NCI-H146 (cell line): ENCODE results near the gene B4GALT3.

Source experiments
- DNase-seq: peaks from one replicate; lab custom pipeline; 2025; lab: John Stamatoyannopoulos, UW

Gene B4GALT3

DNA sequence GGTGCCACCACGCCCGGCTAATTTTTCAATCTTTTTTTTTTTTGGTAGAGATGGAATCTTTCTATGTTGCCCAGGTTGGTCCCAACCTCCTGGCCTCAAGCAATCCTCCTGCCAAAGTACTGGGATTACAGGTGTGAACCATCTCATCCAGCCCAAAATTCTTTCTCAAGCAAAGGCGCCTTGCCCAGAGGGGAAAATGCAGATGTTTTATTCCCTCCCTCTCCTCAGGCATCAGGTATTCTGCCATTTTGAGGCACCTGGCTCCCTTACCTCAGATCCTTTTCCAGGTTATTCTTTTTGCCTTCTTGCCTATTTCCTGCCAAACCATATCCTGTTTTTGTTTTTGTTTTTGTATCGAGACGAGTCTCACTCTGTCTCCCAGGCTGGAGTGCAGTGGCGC lies 11.1 kb upstream of the B4GALT3 start:
- DNase-seq = no peak

DNA sequence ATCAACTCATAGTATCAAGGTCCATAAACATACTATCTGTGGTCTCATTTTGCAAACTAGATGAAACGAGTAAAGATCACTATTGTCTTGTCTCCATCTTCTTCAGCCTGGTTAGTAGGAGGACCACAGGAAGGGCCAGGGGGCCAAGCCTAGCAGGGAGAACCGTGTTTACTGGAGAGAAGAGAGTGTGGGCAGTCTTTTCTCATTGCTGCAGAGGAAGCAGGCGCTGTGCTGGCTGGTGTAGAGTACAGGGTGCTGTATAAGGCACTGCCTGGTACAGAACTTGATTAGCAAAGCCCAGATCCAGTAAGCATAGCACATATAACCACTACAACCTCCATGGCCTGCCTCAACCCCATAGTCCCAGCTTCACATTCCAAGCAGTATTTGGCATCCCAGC lies 10.0 kb upstream of the B4GALT3 start:
- no peak for DNase-seq

DNA sequence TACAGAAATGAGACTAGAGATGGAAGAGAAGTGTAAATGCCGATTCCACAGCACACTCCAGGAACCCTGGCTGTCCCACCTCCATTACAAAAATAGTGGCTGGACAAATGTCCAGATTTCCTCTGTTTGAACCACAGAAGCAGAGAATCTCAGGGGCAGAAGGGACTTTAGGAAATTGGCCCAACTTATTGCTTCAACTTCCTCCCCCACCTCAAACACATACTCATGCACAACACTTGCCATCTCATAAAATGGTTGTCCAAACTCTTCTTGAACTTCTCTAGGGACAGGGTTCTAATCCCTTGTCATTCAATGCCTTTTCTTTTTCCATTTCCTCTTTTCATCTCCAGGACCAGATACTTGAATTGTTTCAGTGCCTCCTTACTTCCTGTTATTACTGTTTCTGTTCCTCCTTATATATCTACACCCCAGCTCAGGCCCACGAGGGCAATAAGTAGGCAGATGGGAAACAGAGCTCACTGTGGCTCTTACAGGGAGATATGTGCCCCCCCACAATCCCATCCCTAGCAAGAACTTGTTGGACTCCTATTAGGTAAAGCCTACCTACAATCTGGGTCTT lies 8.5 kb upstream of the B4GALT3 start:
- DNase-seq = no peak

DNA sequence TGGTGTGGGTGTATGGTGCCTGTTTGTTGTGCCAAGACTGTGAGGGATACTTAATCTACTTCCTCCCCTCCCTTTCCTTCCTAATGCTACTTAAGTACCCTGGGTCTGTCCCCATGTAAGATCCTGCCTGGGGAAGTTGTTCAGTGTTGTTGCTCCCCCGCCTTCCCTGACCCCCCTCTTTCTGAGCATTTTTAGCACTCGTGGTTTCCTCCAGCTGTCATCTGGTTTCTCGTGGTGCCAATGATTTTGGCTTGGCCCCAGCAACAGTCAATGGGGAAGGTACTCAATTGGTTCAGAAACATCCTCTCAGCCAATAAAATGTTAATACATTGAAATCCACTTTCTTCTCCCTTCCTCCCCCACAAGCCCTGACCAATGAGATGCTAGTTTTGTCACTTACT lies 8.0 kb upstream of the B4GALT3 start:
- no peak for DNase-seq

DNA sequence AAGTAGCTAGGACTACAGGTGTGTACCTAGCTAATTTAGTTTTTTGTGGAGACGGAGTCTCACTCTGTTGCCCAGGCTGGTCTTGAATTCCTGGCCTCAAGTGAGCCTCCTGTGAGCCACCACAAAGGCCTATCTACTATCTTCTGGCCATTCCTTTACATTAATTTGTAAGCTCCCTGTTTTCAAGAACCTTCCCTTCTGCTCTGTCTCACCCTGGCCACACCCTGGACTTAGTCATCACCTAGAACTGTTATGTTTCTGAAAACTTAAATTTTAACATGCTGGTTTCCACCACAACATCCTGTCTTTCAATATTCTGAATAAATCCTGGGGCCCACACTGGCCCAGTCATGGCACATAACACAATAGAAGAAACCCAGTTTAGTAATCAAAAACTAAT lies 4.9 kb upstream of the B4GALT3 start:
- no peak for DNase-seq

DNA sequence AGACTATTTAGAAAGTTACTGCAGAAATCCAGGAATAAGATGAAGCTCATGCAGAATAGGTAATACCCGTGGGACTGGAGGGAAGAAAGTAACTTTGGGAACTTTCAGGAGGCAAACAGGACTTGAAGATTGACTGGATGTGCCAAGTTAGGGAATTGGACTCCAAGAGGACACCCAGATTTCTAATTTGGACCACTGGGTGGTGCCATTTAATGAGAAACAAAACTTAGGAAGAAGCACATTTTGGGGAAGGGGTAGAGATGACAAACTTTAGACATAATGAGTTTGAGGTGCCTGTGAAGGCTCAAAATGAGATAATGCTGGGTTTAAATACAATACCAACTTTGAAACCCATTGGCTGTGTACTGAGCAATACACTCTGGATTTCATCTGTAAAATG lies 3.3 kb upstream of the B4GALT3 start:
- no peak for DNase-seq

DNA sequence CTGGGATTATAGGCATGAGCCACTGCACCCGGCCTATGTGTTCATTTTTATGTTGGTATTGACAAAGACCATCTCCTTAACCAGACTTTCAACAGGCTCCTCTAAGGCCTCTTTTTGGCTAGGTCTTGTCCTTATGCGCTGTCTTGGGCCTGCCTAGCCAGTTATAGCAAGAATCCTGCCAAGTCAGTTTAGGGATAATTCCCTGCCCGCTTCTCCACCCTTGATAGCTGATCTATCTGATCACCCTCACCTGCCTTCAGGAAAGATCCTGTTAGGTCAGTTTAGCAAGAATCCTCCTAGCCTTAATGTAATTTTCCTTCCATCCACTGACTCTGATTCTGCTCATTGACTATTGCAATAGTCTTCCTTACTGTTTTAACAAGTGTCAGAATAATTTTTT lies 2.4 kb upstream of the B4GALT3 start:
- DNase-seq = no peak

DNA sequence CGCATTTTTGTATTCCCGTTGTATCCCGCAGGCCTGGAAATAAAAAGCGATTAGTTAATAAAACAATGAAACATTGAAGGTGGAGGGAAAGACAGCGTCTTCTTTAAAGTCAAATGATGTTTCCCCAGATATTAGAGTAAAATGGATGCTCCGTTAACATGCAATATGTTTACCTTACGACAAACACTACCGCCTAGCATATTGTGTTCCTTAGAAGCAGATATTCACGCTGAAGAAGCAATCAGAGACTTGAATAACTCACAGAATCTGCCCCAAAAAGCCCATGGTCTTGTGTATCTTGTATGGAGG lies 583 bp upstream of the B4GALT3 start:
- DNase-seq = no peak

DNA sequence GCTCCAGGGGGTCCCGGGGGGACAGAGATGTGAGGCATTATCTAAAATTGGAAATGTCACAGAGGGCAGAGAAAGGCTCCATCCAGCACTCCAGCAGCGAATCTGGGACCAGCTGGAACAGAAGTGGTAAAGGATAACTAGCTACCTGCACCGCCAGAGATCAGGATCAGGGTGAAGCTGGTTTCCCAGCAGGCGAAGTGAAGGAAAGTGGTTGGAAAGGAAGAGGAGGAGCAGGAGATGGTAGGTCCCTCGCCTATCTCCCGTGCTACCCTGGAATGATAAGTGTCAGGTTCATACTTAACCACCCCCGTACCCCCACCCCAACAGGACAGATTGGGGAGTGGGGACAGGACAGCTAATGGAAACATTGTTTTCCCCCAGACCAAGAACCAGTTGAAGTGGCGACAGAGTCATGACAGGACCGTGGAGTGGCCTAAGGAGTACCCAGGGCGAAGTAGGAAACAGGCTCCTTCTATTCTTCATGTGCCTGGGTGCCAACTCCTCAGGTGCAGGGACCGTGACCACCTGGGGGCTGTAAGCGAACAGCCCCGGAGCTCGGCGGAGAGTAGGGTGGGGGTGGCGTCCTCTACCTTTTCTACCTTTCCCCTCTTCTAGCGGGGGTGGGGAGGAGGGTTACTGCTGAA lies 717 bp downstream of the B4GALT3 start:
- no peak for DNase-seq

DNA sequence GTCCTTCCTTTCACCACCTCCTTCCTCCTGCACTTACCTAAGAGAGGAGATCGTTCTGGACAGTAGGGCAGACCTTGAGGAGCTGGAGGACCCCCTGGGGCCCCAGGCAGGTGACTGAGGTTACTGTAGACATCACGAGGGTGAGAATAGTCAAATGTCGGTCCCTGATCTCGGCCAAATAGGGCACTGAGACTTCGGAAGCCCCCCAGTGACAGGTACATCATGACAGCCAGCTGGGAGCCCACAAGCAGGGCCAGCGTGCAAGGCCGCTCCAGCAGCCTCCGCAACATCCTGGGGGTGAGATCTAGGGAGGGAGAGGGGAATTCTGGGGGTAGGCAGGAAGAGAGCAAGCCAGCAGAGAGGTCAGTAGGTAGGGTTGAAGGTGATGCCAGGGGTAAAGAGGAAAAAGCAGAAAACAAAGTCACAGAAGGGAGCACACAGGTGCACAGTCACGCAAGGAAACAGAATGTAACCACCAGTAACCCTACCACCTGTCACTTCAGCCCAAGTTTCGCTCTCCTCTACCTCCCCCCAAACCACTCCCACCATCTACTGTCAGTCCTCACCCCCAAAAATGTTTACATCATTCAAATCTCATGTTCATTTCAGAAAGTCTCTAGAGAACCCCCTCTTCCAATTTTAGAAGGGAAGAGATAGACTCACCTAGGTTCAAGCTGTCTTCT lies 1.4 kb downstream of the B4GALT3 start:
- no peak for DNase-seq

DNA sequence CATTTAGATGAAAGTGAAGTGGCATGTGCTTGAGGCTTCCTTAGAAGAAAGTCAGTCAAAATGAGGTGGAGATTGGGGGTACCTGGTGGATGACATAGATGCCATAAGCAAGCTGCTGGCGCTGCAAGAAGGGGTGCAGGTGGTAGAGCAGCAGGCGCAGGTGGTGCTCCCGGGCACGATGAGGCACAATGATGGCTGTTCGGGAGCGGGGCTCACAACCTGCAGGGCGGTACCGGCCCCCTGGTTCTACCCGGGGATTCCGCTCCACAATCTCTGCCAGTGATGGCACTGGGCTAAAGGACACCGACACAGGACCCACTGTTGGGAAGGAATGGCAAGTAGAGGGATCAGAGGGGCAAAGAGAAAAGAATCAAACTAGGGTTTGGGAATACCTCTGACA lies 2.4 kb downstream of the B4GALT3 start:
- DNase-seq = no peak

DNA sequence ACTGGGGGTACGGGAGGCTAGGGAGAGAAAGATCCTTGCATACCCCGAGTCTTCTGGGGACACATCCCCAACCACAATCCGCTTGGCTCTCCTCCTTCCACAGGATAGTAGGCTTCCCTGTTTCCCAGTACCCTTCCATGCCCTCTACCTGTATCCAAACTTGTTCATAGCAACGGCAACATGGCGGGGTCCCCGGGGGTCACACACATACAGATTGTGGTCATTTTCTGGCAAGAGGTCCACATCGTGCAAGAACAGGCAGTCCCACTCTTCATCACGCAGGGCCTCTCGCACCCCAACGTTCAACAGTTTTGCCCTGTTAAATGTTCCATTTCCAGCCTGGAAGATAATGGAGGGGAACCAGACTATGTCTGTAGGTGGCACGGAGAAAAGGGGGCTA lies 3.6 kb downstream of the B4GALT3 start:
- DNase-seq = no peak

DNA sequence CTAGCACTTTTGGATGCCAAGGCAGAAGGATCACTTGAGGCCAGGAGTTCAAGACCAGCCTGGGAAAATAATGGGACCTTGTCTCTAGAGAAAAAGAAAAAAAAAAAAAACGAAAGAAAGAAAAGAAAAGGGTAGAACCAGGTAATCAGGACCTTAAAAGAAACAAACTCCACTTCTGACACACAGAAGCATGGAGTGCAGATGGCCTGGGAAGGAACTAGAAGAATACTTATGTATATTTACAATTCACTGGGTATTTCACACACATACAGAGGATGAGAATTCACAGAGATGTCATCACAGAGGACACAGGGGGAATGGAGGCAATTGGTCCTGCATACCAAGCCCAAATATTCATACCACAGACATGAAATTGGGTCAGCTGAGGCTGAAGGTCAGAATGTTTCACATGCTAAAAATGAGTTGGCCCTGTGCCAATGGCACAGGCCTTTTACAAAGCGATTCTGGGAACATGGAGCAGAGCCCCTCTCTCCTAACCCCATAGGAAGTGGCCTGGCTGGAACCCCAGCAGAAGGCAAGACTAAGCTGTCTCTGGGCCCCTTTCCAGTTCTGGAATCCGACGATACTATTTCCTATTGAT lies 4.4 kb downstream of the B4GALT3 start:
- DNase-seq = no peak

DNA sequence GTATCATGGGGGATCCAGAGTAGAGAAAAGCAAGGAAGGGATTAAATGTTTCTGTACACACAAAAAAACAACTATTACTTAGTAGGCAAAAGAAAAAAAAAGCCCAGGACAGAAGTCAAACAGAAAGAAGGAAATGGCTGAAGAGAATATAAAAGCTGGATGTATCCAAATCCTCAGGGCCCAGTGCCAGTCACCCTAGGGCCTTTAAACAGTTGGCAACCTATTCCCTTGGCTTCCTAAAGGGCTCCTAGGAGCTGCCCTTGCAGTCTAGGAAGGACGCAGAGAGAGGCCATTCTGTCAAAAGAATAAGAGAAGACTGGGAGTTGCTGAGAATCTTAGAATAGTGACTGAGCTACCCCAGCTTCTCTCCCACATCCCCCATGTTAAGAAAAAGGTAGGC lies 5.0 kb downstream of the B4GALT3 start:
- no peak for DNase-seq

DNA sequence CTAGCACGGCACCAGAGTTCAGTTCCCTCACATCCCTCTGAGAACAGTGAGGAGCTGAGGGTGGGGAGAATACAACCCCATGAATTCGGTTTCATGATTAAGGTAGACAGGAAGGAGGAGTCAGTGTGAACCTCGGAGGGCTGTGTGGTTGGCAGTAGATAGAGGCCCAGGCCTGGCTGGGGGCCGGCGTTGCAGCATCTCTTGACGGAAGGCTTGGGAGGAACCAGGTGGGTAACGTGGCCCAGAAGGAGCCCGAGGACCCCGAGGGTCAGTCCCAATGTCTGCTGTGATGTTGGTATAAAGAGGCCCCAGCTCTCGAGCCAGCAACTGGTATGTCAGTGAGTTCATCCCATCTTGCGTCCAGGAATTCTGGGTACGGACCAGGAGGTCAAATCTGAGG lies 5.6 kb downstream of the B4GALT3 start:
- DNase-seq = no peak

DNA sequence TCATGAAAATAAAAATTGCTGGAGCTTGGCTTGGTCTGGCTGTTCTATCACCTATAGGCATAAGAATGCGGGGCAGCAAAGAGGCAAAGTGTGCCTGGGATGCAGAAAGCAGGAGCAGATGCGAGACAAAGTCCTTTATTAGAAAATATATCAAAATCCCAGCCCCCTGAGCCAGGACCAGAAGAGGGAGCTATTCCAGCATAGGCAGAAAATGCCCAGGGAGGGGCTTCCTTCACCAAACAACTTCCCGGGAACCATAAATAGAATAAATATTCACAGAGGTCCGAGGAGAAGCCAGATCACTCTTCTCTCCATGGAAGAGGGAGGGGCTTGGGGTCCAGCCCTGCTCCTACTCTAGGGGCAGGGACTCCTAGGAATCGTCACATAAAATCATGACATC lies 6.1 kb downstream of the B4GALT3 start:
- no peak for DNase-seq

DNA sequence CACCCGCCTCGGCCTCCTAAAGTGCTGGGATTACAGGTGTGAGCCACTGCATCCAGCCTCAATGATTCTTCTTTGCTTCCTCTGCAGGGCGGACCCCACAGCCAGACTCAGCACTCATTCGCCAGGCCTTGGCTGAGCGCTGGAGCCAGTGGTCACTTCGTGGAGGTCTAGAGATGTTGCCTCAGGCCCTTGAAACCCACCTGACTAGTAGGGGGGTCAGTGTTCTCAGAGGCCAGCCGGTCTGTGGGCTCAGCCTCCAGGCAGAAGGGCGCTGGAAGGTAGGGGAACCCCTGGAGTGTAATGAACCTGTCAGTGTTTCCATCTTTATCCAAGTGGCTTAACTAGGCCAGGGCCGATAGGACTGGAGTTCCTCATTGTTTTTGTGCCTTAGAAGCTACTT lies 8.4 kb downstream of the B4GALT3 start:
- DNase-seq = no peak

DNA sequence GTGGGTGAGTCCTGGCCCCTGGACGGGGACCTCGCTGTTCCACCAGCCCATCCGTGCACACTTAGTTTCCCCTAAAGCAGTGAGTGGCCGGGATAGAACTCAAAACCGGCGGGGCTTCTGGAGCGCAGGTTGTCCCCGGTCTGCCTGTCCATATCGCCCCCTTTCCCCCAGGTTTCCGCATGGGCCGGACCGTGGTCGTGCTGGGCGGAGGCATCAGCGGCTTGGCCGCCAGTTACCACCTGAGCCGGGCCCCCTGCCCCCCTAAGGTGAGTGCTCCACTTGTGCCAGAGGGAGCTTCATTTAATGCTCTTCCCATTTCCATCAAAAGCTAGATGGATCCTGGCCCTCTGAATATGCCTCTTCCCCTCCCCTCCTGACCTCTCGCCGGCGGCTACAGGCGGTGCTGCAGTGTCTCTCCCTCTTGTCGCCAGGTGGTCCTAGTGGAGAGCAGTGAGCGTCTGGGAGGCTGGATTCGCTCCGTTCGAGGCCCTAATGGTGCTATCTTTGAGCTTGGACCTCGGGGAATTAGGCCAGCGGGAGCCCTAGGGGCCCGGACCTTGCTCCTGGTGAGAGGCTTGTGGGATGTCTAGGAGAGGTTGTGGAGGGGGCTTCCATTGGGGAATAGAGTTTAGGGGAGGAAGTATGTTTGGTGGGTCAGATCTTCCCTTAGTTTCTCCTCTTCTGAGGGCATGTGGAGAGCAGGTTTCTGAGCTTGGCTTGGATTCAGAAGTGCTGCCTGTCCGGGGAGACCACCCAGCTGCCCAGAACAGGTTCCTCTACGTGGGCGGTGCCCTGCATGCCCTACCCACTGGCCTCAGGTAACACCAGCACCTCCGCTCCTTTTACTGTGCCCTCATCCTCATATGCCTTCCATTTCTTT lies 10.4 kb downstream of the B4GALT3 start:
- peak; percentile 52 for DNase-seq

DNA sequence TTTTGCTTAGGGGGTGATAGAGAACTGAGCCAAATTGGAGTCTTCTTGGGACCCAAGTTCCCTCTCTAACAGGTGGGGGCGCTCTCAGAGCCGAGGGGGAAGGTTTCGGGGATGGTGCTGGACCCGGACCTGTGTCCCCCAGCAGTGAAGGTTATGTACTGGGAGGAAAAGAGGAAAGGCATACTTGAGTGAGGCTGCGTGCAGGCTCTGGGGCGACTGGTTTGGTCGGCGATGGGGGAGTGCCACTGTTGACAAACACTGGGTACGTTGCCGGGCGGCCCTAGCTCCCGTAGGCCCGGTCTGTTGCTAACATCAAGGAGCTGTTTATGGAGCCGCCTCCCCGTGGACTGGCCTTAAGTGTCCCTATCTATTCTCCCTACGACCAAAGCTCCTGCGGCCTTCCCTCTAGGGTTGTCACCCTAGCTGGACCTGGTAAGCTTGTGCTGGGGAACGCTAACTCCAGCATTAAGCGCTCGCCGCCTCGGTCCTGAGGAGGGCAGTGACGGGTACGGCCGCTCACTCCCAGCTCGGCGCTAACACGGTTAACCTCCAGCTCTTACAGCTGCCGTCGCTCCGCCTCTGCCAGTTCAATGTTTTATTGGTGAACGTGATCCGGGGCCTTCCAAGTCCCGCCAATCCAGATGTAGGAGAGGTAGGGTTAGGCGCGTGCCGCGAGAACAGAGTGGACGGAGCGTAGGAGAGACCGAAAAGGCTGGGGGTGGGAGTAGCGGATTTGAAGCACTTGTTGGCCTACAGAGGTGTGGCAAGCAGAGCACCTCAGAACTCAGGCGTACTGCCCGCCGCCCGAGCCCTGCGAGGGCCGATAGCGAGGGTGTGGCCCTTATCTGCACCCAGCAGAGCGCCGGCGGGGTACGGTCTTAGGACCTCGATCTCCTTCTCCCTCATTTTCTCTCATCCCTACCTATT lies 11.3 kb downstream of the B4GALT3 start, which contains the start of gene PPOX:
Gene PPOX (plus strand): TSS at position 685 of the 927 bp plus-strand sequence. CDS start 422 bp downstream, outside the sequence.
- peak; percentile 97 for DNase-seq

DNA sequence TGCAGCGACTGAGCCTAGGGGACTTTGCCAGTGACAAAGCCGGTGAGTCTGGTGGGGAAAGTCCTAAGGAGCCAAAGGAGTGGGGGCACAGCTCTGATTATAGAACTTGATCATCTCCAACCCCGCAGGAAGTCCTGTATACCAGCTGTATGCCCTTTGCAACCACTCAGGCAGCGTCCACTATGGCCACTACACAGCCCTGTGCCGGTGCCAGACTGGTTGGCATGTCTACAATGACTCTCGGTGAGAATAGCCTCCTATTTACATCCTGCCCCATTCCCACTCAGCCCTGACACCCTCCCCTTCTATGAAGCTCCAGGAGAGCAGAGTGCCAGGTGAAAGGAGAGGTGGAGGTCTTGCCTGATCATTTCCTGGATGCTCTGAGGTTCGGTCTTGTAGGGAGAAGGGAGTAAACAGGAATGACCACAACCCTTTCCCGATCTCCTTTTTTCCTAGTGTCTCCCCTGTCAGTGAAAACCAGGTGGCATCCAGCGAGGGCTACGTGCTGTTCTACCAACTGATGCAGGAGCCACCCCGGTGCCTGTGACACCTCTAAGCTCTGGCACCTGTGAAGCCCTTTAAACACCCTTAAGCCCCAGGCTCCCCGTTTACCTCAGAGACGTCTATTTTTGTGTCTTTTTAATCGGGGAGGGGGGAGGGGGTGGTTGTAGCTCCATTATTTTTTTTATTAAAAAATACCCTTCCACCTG lies 12.3 kb downstream of the B4GALT3 start:
- no peak for DNase-seq

DNA sequence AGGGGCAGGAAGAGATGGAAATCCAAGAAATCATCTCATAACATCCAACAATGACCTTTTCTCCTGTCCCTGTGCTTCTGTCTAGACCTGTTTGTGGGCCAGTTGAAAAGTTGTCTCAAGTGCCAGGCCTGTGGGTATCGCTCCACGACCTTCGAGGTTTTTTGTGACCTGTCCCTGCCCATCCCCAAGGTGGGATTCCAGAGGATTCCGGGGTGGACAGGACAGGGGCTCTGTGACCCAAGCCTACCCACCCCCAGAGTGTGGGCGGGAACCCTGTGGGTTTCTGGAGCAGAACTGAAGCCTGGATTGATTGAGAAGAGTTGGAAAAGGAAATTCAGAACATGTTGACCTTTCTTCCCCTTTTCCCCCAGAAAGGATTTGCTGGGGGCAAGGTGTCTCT lies 13.5 kb downstream of the B4GALT3 start:
- DNase-seq = no peak
